IMR-90 (cell line): ENCODE measurements around the gene HOMEZ. TPM values are rescaled to one million over a fixed set of nuclear protein-coding genes. Genes with fewer than 3 reads are reported as not detected.

Experiments used
- ATAC-seq: fragments of 200-7000 bp; cut with Tn5 transposase; 2 replicates; pipeline ENCODE4 v1.9.1; 2020; ENCODE audit warnings: low read depth, mild to moderate bottlenecking, moderate library complexity
- BruUV-seq: library from RNA; stranded (reverse); fragments of 400-500 nt; replicated peaks from 2 replicates; lab custom pipeline; 2021; lab: Mats Ljungman, UMichigan
- CTCF ChIA-PET: fragments of 300-600 bp; formaldehyde crosslinking; extraction: SDS; loops from one replicate; lab custom pipeline; 2021; ENCODE audit warnings: antibody characterized with exemption; lab: Yijun Ruan, JAX
- POLR2A ChIA-PET: fragments of 300-600 bp; sonication (Branson Sonifier 250); formaldehyde crosslinking; loops from one replicate; lab custom pipeline; 2022; ENCODE audit warnings: antibody characterized with exemption; ENCODE audit not compliant: unreplicated experiment; lab: Charles Lee
- DNase-seq: peaks from one replicate; pipeline ENCODE4 v3.0.0; 2013
- H2AFZ ChIP-seq: replicated peaks from 2 replicates; pipeline ENCODE3; 2013; ENCODE audit warnings: low read length, mild to moderate bottlenecking; ENCODE audit not compliant: poor library complexity
- H2AK5ac ChIP-seq: 2 replicates; pipeline ENCODE4 v1.6.1; 2013; ENCODE audit warnings: low read depth, low read length, inconsistent platforms
- H2AK9ac ChIP-seq: replicated peaks from 2 replicates; pipeline ENCODE3; 2013; ENCODE audit warnings: mild to moderate bottlenecking, low read depth, low read length, moderate library complexity; ENCODE audit not compliant: poor library complexity
- H2BK120ac ChIP-seq: 2 replicates; pipeline ENCODE4 v1.6.1; 2013; ENCODE audit warnings: low read depth, low read length, inconsistent platforms
- H2BK15ac ChIP-seq: 3 replicates; pipeline ENCODE4 v1.6.1; 2013; ENCODE audit warnings: low read depth, low read length, inconsistent platforms
- H2BK20ac ChIP-seq: 2 replicates; pipeline ENCODE4 v1.6.1; 2013; ENCODE audit warnings: low read depth, mild to moderate bottlenecking, inconsistent platforms, low read length, moderate library complexity
- H2BK5ac ChIP-seq: 2 replicates; pipeline ENCODE4 v1.6.1; 2013; ENCODE audit warnings: mild to moderate bottlenecking, low read depth, low read length, inconsistent platforms; ENCODE audit not compliant: poor library complexity, severe bottlenecking
- H3K14ac ChIP-seq: replicated peaks from 2 replicates; pipeline ENCODE4 v1.6.1; 2013; ENCODE audit warnings: low read depth, low read length, inconsistent platforms
- H3K18ac ChIP-seq: 2 replicates; pipeline ENCODE4 v1.6.1; 2013; ENCODE audit warnings: low read depth, low read length, control low read depth
- H3K23ac ChIP-seq: 2 replicates; pipeline ENCODE4 v1.6.1; 2013; ENCODE audit warnings: low read depth, low read length, inconsistent platforms
- H3K27ac ChIP-seq: 2 replicates; pipeline ENCODE4 v1.5.1; 2013; ENCODE audit warnings: mild to moderate bottlenecking, control low read depth, low read length; ENCODE audit not compliant: insufficient read depth
- H3K27me3 ChIP-seq: 2 replicates; pipeline ENCODE4 v1.6.1; 2013; ENCODE audit warnings: low read length; ENCODE audit not compliant: control insufficient read depth, insufficient read depth
- H3K36me3 ChIP-seq: 2 replicates; pipeline ENCODE4 v1.6.1; 2013; ENCODE audit warnings: low read length, mixed read lengths; ENCODE audit not compliant: control insufficient read depth, insufficient read depth
- H3K4ac ChIP-seq: 2 replicates; pipeline ENCODE4 v1.6.1; 2013; ENCODE audit warnings: low read depth, low read length, inconsistent platforms
- H3K4me1 ChIP-seq: 2 replicates; pipeline ENCODE4 v1.6.1; 2013; ENCODE audit warnings: low read length, mixed read lengths; ENCODE audit not compliant: control insufficient read depth, insufficient read depth
- H3K4me2 ChIP-seq: 2 replicates; pipeline ENCODE4 v1.6.1; 2013; ENCODE audit warnings: low read depth, mild to moderate bottlenecking, control low read depth, low read length, moderate library complexity
- H3K4me3 ChIP-seq: 2 replicates; pipeline ENCODE4 v1.5.1; 2013; ENCODE audit warnings: low read depth, mild to moderate bottlenecking, control low read depth, low read length, moderate library complexity; ENCODE audit not compliant: insufficient read depth
- H3K56ac ChIP-seq: 2 replicates; pipeline ENCODE4 v1.6.1; 2013; ENCODE audit warnings: low read length, inconsistent platforms; ENCODE audit not compliant: insufficient read depth; ENCODE audit errors: extremely low read depth
- H3K79me1 ChIP-seq, 2 experiments: 2 replicates each; pipeline ENCODE4 v1.6.1; 2013; ENCODE audit warnings: low read length in 2 of 2, inconsistent platforms in 1 of 2, low read depth in 1 of 2
- H3K9ac ChIP-seq: 2 replicates; pipeline ENCODE4 v1.6.1; 2013; ENCODE audit warnings: low read depth, low read length, control low read depth
- H3K9me1 ChIP-seq: 2 replicates; pipeline ENCODE4 v1.6.1; 2013; ENCODE audit warnings: low read length, inconsistent platforms; ENCODE audit not compliant: insufficient read depth
- H3K9me3 ChIP-seq: 2 replicates; pipeline ENCODE4 v1.6.1; 2013; ENCODE audit warnings: low read length; ENCODE audit not compliant: control insufficient read depth, insufficient read depth
- H4K20me1 ChIP-seq: 2 replicates; pipeline ENCODE4 v1.6.1; 2013; ENCODE audit warnings: low read length, inconsistent platforms; ENCODE audit not compliant: insufficient read depth
- H4K5ac ChIP-seq: 2 replicates; pipeline ENCODE4 v1.6.1; 2013; ENCODE audit warnings: mild to moderate bottlenecking, low read depth, low read length, control low read depth
- H4K8ac ChIP-seq, 2 experiments: 2 replicates each; pipeline ENCODE4 v1.6.1; 2013; ENCODE audit warnings: low read depth in 2 of 2, low read length in 2 of 2, control low read depth in 1 of 2, inconsistent platforms in 1 of 2
- H4K91ac ChIP-seq: 2 replicates; pipeline ENCODE4 v1.6.1; 2013; ENCODE audit warnings: low read depth, low read length, inconsistent platforms; ENCODE audit not compliant: insufficient read depth
- RAD21 ChIP-seq: IDR thresholded peaks from 2 replicates; pipeline ENCODE4 v1.6.1; 2012; ENCODE audit warnings: low read length, improper control_type of control experiment
- WGBS, 2 experiments: methylation state at CpG; one replicate each; pipeline versions ENCODE4 v1.1.5 to v1.1.7; 2013; ENCODE audit warnings: missing lambda C conversion rate in 2 of 2; ENCODE audit not compliant: insufficient read length in 1 of 2; ENCODE audit errors: extremely low coverage in 2 of 2; 5-methylcytosine and 5-hydroxymethylcytosine counted together
- dilution Hi-C: fragments of 300-500 bp; cut with HindIII; formaldehyde crosslinking; loops from one replicate; pipeline ENCODE4 v1.14.3; 2018; ENCODE audit warnings: low sequenced_read_pairs; ENCODE audit not compliant: unreplicated experiment
- in situ Hi-C: fragments of 300-500 bp; cut with MboI; formaldehyde crosslinking; loops from 3 replicates; pipeline ENCODE4 v1.14.3; 2019; ENCODE audit warnings: low sequenced_read_pairs, inconsistent platforms, mixed read lengths
- intact Hi-C: fragments of 100-400 bp; cut with micrococcal nuclease; formaldehyde crosslinking; loops from 2 replicates; pipeline ENCODE4 v1.10.0; 2022
- polyA plus RNA-seq, 3 experiments: library from polyadenylated mRNA; depleted of rRNA; stranded (reverse); fragments of >200 nt; gene quantifications; 2 replicates each; pipeline ENCODE4 v1.2.3, GENCODE V29; 2012; ENCODE audit warnings: low replicate concordance in 1 of 3
- total RNA-seq: library from RNA; depleted of rRNA; stranded (reverse); fragments of >200 nt; gene quantifications from 2 replicates; pipeline ENCODE4 v1.2.3, GENCODE V29; 2012

The HOMEZ gene
- total and polyA plus RNA-seq, 2 of the 4 experiments (the other 2 are of a cell fraction) = 7.7 to 9.7 TPM

DNA sequence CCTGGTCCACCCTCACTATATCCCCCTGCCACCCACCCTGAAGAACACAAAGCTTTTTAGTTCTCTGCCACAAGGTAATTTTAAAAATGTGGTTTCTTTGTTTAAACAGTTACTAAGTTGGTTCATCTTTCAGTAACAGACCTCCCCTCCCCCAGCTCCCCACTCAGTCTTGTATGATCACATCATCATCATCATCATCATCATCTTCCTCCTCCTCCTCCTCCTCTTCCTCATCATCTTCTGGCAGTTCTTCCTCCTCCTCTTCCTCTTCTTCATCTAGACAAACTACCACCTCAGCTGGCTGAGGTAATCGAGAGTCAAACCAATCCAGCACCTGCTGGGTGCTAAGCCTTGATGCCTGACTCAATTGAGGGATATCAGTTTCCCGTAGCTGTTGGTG lies 10.5 kb downstream of the HOMEZ start:
- Histone ChIP-seq H3K14ac (no peak overlapping the region), H3K9ac (no peak overlapping the region), H2AK5ac (no peak overlapping the region), H4K20me1 (no peaks in the 10 kb centered on the region; the same call in 1 of the 2 replicates), H3K27me3 (no peaks in the 10 kb centered on the region), H3K79me1 (peaks cover 7 to 9% of the 10 kb centered on the region in 2 experiments; a peak in 2 of 4 replicates), H3K18ac (no peak overlapping the region), H3K36me3 (peaks cover 13% of the 10 kb centered on the region), H3K23ac (no peak overlapping the region), H2BK5ac (no peak overlapping the region), H2BK120ac (no peak overlapping the region), H2BK20ac (no peak overlapping the region), H2AK9ac (no peak overlapping the region), H3K4me1 (no peaks in the 10 kb centered on the region), H4K5ac (no peak overlapping the region), H2BK15ac (no peak overlapping the region), H2AFZ (no peak overlapping the region), H4K91ac (no peak overlapping the region), H3K9me3 (no peaks in the 10 kb centered on the region), H3K4me3 (no peak overlapping the region), H4K8ac (no peak overlapping the region), H3K56ac (no peak overlapping the region), H3K9me1 (peaks cover 2% of the 10 kb centered on the region; the same call in 1 of the 2 replicates), H3K27ac (no peak overlapping the region), H3K4ac (no peak overlapping the region), H3K4me2 (no peak overlapping the region)
- POLR2A ChIA-PET = no interaction called here
- intact Hi-C loops (no loop called here), dilution Hi-C loops (no loop called here), in situ Hi-C loops (no loop called here)
- ATAC-seq = no peak
- CTCF ChIA-PET = no interaction called here
- DNase-seq = no peak
- no peak for TF ChIP-seq RAD21
- no TSS peak for BruUV-seq
- no CpG with 5 or more reads among the region's 2 CpGs for WGBS, 2 experiments
